T47D (cell line): Measurements from ENCODE around the gene GLI3.

Source experiments
- DNase-seq, 2 experiments: peaks; one replicate each; pipeline versions ENCODE4 v3.0.0 to v3.0.0-alpha.2; 2011 to 2012; ENCODE audit warnings: low read depth in 1 of 2, low spot score in 1 of 2
- JUND ChIP-seq: IDR thresholded peaks from 2 replicates; pipeline ENCODE4 v1.6.1; 2012; ENCODE audit warnings: low read depth
- in situ Hi-C: cut with HindIII; loops from 2 replicates; pipeline ENCODE4 v1.10.0; 2016; ENCODE audit warnings: low sequenced_read_pairs, low pct_unique_long_range_greater_than_20kb

The GLI3 gene

GRCh38 chr7:42097752-42098151 is 139.3 kb downstream of the GLI3 start:
- DNase-seq = peak; percentile 37 to 80
- in situ Hi-C loops = no loop called here
- peak; percentile 35; the same call in 1 of the 2 replicates for TF ChIP-seq JUND

- in situ Hi-C loops = no loop called here
- no peak for TF ChIP-seq JUND
- no peak for DNase-seq
Measured at GRCh38 chr7:42096681-42097561, 140.1 kb downstream of the GLI3 start.

GRCh38 chr7:42096268-42096667 is 140.7 kb downstream of the GLI3 start:
- no peak for DNase-seq
- in situ Hi-C loops = no loop called here
- no peak for TF ChIP-seq JUND

DNA sequence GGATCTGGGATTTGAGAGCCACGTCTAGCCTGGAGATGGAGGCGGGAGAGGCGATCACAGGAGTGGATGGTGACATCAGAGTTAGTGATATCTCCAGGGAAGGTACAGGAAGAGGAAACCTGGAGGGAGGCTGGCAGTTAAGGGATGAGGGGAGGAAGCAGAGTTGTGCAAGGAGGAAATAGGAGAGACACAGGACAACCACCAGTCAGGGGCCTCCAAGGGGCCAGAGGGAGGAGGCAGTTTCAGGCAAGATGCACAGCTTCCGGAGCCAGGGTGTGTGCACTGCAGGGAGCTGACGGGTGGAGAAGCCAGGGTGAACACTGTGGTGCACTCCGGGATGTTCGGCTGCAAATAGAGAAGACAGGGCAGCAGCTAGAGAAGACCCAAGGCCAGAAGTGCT is 141.2 kb downstream of the GLI3 start:
- DNase-seq = no peak

DNA sequence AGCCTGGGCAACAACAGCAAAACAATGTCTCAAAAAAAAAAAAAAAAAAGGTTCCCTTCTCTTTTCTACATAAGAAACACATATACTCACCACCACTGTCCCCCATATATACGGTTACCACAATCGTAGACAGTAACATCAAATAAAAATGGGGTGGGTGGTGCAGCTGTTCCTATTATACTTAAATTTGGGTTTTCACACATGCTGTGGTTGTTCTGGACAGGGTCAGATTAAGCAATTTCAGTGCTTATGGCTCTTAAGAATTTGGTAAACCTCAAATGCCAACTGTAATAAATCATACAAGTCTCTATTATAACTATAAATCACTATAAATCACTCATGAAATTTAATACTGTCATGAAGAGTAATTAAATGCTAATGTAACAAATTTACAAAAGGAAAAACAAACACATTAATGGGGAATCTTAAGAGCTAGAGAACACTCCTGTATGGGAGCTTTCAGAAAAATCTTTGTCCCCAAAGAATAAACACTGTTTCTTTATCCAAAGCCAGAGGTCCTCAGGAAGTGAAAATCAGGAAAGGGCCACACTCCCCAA is 143.6 kb downstream of the GLI3 start:
- in situ Hi-C loops = no loop called here
- no peak for TF ChIP-seq JUND
- no peak for DNase-seq

More for the DNA sequence above, 141.2 kb downstream of the GLI3 start:
- no peak for TF ChIP-seq JUND
- in situ Hi-C loops = no loop called here

DNA sequence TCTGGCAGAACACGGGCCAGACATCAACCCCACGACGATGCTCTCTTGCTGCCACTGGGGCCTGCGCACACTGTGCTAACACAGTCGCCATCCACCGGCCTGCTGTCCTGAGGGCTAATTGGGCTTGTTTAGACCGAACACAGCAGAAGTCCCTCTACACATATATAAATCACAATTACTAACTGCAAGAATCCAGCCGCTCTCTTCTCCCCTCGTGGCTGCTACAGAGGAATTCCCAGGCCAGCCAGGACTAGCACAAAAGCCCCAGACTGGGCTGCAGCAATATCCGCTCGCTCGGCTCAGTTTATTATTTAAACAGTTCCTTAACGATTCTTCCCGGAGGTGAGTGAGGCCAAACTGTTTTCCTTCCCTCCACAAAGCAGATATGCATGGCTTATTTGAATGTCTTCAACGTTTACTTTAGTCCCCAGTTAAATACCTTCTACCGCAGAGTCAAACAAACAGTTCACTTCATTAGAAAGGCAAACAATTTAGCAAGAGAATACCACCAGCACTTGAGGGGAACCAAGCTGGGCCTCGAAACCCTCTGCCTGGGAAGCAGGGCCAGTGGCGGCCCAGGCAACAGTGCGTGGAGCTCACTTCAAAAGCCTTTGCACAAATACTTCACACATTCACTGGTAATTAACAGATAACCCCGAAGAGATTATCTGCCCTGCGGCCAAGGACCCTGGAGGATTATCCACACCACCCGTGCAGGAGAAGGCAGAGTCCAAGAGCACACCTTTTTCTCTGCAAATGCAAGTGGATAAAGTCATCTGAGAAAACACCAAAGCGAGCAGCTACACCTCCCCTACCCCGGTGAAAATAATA is 145.3 kb downstream of the GLI3 start:
- in situ Hi-C loops = no loop called here
- peak; percentile 37 to 79 for DNase-seq
- TF ChIP-seq JUND = peak; percentile 59; the same call in 1 of the 2 replicates

DNA sequence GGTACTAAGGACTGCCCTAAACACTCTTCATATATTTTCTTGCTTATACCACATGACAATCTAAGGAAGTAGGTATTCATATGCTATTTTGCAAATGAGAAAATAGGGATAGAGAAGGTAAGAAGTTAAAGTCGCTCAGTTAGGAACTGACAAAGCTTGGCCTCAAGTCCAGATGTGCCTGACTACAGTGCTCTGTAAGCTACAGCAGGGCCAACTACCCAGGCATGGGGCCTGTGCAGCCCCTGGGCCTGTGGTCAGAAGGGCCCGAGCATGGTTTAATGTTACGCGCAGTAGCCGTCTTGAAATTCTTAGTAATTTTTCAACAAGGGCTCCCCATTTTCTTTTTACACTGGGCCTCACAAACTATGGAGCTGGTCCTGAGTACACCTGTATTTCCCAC is 146.2 kb downstream of the GLI3 start:
- TF ChIP-seq JUND = no peak
- in situ Hi-C loops = no loop called here
- no peak for DNase-seq

DNA sequence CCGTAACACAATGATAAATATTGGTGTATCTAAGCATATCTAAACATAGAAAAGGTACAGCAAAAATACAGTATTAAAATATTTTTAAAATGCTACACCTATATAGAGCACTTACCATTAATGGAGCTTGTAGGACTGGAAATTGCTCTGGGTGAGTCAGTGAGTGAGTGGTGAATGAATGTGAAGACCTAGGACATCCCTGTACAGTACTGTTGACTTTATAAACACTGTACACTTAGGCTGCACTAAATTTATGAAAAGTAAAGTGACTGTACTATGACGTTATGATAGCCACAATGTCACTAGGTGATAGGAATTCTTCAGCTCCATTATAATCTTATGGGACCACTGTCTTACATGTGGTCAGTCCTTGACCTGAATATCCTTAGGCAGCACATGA is 147.0 kb downstream of the GLI3 start:
- no peak for DNase-seq
- TF ChIP-seq JUND = no peak
- in situ Hi-C loops = no loop called here

DNA sequence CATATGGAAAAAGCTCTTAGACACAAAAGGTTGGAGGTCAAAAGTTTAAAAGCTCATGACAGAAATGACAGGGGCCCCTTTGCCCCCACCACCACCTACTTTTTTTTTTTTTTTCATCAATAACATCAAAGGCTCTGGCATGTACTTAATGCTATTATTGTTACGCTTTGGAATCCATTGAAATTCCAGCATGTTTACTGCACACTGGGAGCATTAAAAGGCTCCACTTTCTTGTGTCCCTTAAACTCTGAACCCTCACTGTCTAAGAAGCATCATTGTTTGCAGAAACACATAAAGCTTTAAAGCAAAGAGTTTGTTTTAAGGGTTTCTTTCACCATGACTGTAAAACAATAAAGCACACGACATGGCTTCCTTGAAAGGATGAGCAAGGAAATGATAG is 149.4 kb downstream of the GLI3 start:
- no peak for TF ChIP-seq JUND
- in situ Hi-C loops = no loop called here
- DNase-seq = no peak

DNA sequence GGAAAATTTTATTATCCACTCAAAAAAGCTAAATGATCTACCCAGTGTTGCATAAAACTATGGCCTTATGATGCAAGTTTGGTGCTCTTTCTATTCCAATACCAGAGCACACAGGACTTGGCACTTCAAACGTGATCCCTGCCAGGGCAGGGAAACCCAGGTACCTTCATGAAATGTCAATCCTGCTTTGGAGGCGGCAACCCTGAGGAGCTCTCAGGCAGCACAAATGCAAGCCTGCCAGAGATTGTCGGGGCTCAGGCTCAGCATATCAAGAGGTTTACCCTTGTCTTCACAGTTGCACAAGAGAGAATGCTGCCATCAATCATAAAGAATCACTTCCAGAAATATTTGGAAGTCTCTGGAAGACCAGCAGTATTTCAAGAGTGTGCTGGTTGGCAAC is 151.5 kb downstream of the GLI3 start:
- in situ Hi-C loops = no loop called here
- no peak for TF ChIP-seq JUND

DNA sequence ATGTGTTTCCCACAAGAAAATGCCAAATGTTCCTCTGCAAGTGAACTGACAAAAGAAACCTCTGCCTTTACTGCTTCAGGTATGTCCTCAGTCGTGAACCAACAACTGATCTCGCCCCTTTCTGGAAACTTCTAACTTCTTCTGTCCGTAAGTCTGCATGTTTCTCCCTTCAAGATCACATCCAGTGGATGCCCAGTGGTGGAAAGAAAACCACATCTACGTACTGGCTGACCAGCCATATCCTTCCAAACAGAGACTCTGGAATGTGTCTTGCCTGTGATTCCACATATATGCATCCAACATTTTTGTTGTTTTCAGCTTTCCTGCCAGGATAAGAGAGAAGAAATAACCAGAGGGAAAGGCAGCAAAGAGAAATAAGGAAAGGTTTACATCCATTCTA is 152.7 kb downstream of the GLI3 start:
- no peak for DNase-seq
- in situ Hi-C loops = no loop called here
- TF ChIP-seq JUND = no peak

More for the DNA sequence above, 151.5 kb downstream of the GLI3 start:
- DNase-seq = no peak

GRCh38 chr7:42083284-42083683 is 153.7 kb downstream of the GLI3 start:
- no peak for DNase-seq
- in situ Hi-C loops = no loop called here
- no peak for TF ChIP-seq JUND

DNA sequence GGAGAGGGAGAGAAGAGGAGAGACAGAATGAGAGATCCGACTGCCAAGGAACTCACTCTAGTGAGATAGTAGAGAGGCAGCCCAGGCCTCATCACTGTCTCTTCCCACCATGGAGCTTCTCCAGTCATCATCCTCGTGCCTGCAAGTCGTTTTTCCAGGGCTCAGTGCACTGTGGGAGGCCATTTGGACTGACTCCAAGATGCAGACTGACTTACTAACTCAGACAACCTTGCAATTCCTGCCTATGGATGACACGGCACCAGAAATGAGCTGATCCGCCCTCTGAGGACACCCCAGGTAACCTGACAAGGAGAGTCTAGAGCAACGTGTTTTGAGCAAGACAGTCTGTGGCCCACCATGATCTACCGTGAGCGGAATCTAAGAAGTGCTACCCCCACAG is 154.9 kb downstream of the GLI3 start:
- in situ Hi-C loops = no loop called here
- no peak for TF ChIP-seq JUND
- no peak for DNase-seq
